Left ventricle myocardium inferior (tissue), 1 donor: Measurements from ENCODE around the gene KDM5B. TPM values are rescaled to one million over a fixed set of nuclear protein-coding genes. Genes with fewer than 3 reads are reported as not detected.

Source experiments
- DNase-seq: peaks from one replicate; pipeline ENCODE4 v3.0.0-alpha.2; 2020
- H3K27ac ChIP-seq: fragments of 200-600 bp; replicated peaks from 2 replicates; pipeline ENCODE4 v1.8.0; 2021
- H3K27me3 ChIP-seq: fragments of 200-600 bp; 2 replicates; pipeline ENCODE4 v1.8.0; 2021; ENCODE audit warnings: low read depth
- H3K36me3 ChIP-seq: fragments of 200-600 bp; 2 replicates; pipeline ENCODE4 v1.8.0; 2021
- H3K4me1 ChIP-seq: fragments of 200-600 bp; 2 replicates; pipeline ENCODE4 v1.8.0; 2021
- H3K4me3 ChIP-seq: fragments of 200-600 bp; 2 replicates; pipeline ENCODE4 v1.8.0; 2021; ENCODE audit warnings: mild to moderate bottlenecking, moderate library complexity
- H3K9me3 ChIP-seq: fragments of 200-600 bp; replicated peaks from 2 replicates; pipeline ENCODE4 v1.8.0; 2021
- intact Hi-C: fragments of 100-400 bp; cut with micrococcal nuclease; formaldehyde crosslinking; loops from one replicate; pipeline ENCODE4 v1.11.0; 2022
- total RNA-seq: library from RNA; stranded (reverse); fragmentation: NEBNext Ultra II Directional; extraction: Animal tissue kit (Norgen Biotek cat#: 25700); gene quantifications from one replicate; pipeline ENCODE4 v1.2.1, GENCODE V29; 2021
- TF ChIP-seq, protein P1 (sequence below): fragments of 200-600 bp; IDR thresholded peaks from 2 replicates; pipeline ENCODE4 v1.8.0; 2021; ENCODE audit warnings: antibody characterized with exemption, mild to moderate bottlenecking, borderline replicate concordance
- donor health status: DM: no; HTN: yes; CAD: no; lungs with severe emphysema.

The KDM5B gene
- total RNA-seq, 1 donor from 2014 or later: 11.9 TPM

DNA sequence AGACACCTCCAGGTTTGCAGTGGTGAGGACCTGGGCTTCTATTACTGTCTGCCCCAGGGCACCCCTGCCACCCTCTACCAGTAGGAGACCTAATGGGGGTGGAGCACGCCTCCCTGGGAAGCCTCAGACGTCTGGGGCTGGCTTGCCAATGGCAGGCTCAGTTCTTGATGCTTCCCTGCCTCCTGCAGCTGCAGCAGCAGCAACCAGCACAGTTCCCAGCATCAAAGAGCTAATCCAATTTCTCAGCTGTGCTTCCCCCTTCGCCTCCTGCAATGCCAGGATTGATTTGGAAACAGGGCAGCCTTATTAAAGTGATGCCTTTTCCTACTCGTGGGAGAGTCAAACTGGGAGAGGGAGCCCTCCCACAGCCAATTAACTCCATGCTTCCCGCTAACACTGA, 106.1 kb downstream of the KDM5B start:
- TF ChIP-seq, protein P1, sequence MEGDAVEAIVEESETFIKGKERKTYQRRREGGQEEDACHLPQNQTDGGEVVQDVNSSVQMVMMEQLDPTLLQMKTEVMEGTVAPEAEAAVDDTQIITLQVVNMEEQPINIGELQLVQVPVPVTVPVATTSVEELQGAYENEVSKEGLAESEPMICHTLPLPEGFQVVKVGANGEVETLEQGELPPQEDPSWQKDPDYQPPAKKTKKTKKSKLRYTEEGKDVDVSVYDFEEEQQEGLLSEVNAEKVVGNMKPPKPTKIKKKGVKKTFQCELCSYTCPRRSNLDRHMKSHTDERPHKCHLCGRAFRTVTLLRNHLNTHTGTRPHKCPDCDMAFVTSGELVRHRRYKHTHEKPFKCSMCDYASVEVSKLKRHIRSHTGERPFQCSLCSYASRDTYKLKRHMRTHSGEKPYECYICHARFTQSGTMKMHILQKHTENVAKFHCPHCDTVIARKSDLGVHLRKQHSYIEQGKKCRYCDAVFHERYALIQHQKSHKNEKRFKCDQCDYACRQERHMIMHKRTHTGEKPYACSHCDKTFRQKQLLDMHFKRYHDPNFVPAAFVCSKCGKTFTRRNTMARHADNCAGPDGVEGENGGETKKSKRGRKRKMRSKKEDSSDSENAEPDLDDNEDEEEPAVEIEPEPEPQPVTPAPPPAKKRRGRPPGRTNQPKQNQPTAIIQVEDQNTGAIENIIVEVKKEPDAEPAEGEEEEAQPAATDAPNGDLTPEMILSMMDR: no peak

DNA sequence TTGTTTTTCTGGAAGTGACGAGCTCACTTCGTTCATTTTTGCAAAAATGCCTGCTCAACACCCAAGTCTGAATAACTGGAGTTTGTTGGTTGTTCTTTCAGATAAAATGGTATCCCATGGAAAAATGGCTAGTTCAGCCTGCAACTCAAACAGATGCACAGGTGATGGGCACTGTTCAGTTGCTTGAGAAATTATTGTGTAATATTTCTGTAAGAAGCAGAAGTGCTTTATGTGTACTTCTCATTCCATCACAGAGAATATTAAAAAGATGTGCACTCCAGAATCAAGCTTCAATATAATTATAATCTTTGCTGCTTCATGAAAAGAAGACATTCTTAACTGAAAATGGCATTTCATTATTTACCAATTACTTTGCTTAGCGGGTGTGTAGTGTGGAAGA, 107.0 kb downstream of the KDM5B start:
- H3K4me1 ChIP-seq: no peaks in the 10 kb centered on the region
- TF ChIP-seq, protein P1: no peak
- DNase-seq: no peak
- intact Hi-C loops: no loop called here
- no peak overlapping the region for H3K4me3 ChIP-seq
- no peaks in the 10 kb centered on the region for H3K9me3 ChIP-seq
- no peak overlapping the region for H3K27ac ChIP-seq
- H3K27me3 ChIP-seq: peaks cover 83% of the 10 kb centered on the region
- H3K36me3 ChIP-seq: no peaks in the 10 kb centered on the region

More for the DNA sequence above, 106.1 kb downstream of the KDM5B start:
- H3K27me3 ChIP-seq: peaks cover 83% of the 10 kb centered on the region
- intact Hi-C loops: no loop called here
- DNase-seq: no peak
- H3K4me1 ChIP-seq: no peaks in the 10 kb centered on the region
- H3K36me3 ChIP-seq: no peaks in the 10 kb centered on the region
- H3K4me3 ChIP-seq: no peak overlapping the region
- no peaks in the 10 kb centered on the region for H3K9me3 ChIP-seq
- no peak overlapping the region for H3K27ac ChIP-seq

DNA sequence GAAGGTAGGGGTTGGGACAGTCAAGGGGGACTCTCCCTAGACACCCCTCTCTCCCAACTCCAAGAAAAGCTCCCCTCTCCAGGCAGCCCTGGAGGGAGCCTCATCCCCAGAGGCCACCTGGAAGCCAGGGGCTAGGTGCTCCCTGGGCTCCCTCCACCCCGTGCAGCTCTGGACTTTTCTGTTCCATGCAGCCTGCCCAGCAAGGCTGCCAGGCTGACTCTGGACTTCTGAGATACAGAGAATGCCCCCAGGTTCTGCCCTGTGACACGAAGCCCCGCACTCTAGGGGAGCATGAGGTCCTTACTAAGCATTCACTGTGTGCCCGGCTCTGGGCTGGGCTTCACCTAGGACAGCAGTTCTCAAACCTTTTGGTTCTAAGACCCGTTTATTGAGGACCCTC, 108.2 kb downstream of the KDM5B start:
- peaks cover 83% of the 10 kb centered on the region for H3K27me3 ChIP-seq
- H3K4me1 ChIP-seq: no peaks in the 10 kb centered on the region
- H3K27ac ChIP-seq: no peak overlapping the region
- intact Hi-C loops: no loop called here
- H3K36me3 ChIP-seq: no peaks in the 10 kb centered on the region
- no peak overlapping the region for H3K4me3 ChIP-seq
- TF ChIP-seq, protein P1: no peak
- H3K9me3 ChIP-seq: no peaks in the 10 kb centered on the region
- no peak for DNase-seq

DNA sequence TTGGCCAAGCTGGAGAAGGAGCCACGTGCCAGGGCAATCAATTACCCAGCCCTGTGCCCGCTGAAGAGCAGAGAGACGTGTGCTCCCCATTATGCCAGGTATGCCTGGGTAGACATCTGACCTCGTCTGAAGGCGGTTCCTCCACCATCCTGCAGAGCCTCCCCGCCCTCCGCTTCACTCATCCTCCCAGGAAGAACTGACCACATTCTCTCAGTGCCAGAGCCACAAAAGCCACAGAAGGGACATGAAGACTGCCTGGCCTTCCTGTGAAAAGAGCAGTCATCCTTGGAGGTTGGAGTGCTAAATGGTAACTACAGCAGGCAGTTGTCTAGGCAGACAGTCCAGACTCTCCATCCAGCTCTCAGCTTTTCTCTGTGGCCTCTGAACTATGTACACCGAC, 109.9 kb downstream of the KDM5B start:
- intact Hi-C loops: no loop called here
- no peak for DNase-seq
- H3K9me3 ChIP-seq: no peaks in the 10 kb centered on the region
- TF ChIP-seq, protein P1: no peak
- no peak overlapping the region for H3K4me3 ChIP-seq
- no peaks in the 10 kb centered on the region for H3K4me1 ChIP-seq
- H3K27ac ChIP-seq: no peak overlapping the region
- peaks cover 83% of the 10 kb centered on the region for H3K27me3 ChIP-seq
- H3K36me3 ChIP-seq: no peaks in the 10 kb centered on the region

DNA sequence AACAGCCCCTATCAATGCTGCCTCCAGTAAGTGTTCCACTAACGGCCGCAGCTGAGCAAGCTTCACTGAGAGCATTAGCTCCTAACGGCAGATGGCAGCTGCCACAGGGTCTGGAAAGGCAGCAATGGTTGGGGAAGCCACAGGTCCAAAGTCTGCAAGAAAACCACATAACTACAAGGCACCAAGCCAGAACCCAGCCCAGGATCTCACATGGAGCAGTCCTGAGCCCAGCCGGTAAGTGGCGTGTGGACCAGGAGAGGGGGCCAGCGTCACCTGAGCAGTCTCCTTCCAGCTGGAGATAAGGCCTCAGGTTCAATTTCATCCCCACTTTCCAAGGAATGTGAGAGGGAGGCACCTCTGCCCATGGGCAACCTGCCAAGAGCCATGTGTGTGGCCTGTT, 111.2 kb downstream of the KDM5B start:
- no peaks in the 10 kb centered on the region for H3K9me3 ChIP-seq
- intact Hi-C loops: no loop called here
- H3K27me3 ChIP-seq: peaks cover 79% of the 10 kb centered on the region
- TF ChIP-seq, protein P1: no peak
- H3K4me3 ChIP-seq: no peak overlapping the region
- no peaks in the 10 kb centered on the region for H3K4me1 ChIP-seq
- DNase-seq: no peak
- H3K27ac ChIP-seq: no peak overlapping the region
- H3K36me3 ChIP-seq: no peaks in the 10 kb centered on the region

DNA sequence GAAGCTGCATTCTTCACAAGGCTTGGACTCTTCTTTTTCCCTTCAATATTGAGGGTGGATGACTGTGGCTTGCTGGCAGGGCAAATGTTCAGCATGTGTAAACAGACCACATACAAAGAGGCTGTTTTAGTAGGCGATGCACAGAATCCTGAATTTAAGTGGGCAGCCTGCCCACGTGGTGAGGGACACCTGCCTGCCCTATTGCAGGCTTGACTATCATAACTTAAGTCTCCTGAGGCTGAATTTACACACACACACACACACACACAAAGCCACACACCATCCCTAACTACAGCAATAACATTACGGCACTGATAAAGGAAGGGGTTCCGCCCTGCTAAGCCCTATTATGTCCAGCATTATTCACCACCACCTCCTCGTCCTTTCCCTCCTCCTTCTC, 113.9 kb downstream of the KDM5B start:
- peaks cover 91% of the 10 kb centered on the region for H3K27me3 ChIP-seq
- intact Hi-C loops: no loop called here
- no peak overlapping the region for H3K4me3 ChIP-seq
- DNase-seq: no peak
- no peaks in the 10 kb centered on the region for H3K4me1 ChIP-seq
- H3K27ac ChIP-seq: no peak overlapping the region
- H3K9me3 ChIP-seq: no peaks in the 10 kb centered on the region
- TF ChIP-seq, protein P1: no peak
- no peaks in the 10 kb centered on the region for H3K36me3 ChIP-seq
